Activated CD4-positive, alpha-beta T cell treated with anti-CD3 and anti-CD28 coated beads, Interleukin-2, amount 10 ng/mL, durations not matched to agents 7 days and 5 days (primary cell): ENCODE results near the gene RPL29. TPM values are rescaled to one million over a fixed set of nuclear protein-coding genes. Genes with fewer than 3 reads are reported as not detected.
A peak's percentile ranks its signal among the peaks of the same experiment; 100 is the strongest.

ENCODE experiments used
- CTCF ChIA-PET: fragments of 350-600 bp; sonication (Branson Sonifier 250); formaldehyde crosslinking; loops from one replicate; lab custom pipeline; 2021; ENCODE audit warnings: antibody characterized with exemption; lab: Charles Lee
- POLR2A ChIA-PET: fragments of 350-600 bp; sonication (Branson Sonifier 250); formaldehyde crosslinking; loops from one replicate; lab custom pipeline; 2021; ENCODE audit warnings: antibody characterized with exemption; lab: Charles Lee
- DNase-seq: peaks from one replicate; pipeline ENCODE4 v3.0.0-alpha.2; 2020
- H3K27ac Mint-ChIP-seq: one replicate; pipeline ENCODE4 v1.8.0; 2021; ENCODE audit warnings: mild to moderate bottlenecking, moderate library complexity, mixed read lengths
- H3K27me3 Mint-ChIP-seq: one replicate; pipeline ENCODE4 v1.8.0; 2021; ENCODE audit warnings: mixed read lengths
- H3K36me3 Mint-ChIP-seq: one replicate; pipeline ENCODE4 v1.8.0; 2021; ENCODE audit warnings: low read depth, mixed read lengths
- H3K4me1 Mint-ChIP-seq: one replicate; pipeline ENCODE4 v1.8.0; 2021; ENCODE audit warnings: mixed read lengths
- H3K4me3 Mint-ChIP-seq: one replicate; pipeline ENCODE4 v1.8.0; 2021; ENCODE audit warnings: mild to moderate bottlenecking, moderate library complexity, mixed read lengths
- H3K9me3 Mint-ChIP-seq: one replicate; pipeline ENCODE4 v1.8.0; 2021; ENCODE audit warnings: mixed read lengths
- total RNA-seq, 2 experiments: library from RNA; stranded (reverse); gene quantifications; one replicate each; pipeline ENCODE4 v1.2.3, GENCODE V29; 2021

The RPL29 gene
- total RNA-seq, 2 experiments from 2014 or later, result 1,423 to 1,425 TPM

- H3K27ac Mint-ChIP-seq, result no peak overlapping the region
- H3K4me1 Mint-ChIP-seq, result no peaks in the 10 kb centered on the region
- H3K27me3 Mint-ChIP-seq, result peaks cover 3% of the 10 kb centered on the region
- no peaks in the 10 kb centered on the region for H3K9me3 Mint-ChIP-seq
- POLR2A ChIA-PET, result no interaction called here
- H3K4me3 Mint-ChIP-seq, result no peak overlapping the region
- no peaks in the 10 kb centered on the region for H3K36me3 Mint-ChIP-seq
- CTCF ChIA-PET, result interaction anchor here (0.8 to 2.4 kb wide), 6 partner anchors 12 to 108 kb away, joined by 3 to 6 read pairs (median 3); no protein-coding TSS in a partner anchor
- no peak for DNase-seq
Measured at GRCh38 chr3:52013802-52014598, 18.3 kb upstream of the RPL29 start.

GRCh38 chr3:52012699-52013098 is 17.0 kb upstream of the RPL29 start:
- POLR2A ChIA-PET, result no interaction called here

GRCh38 chr3:52010431-52010830 is 14.7 kb upstream of the RPL29 start:
- ChIA-PET POLR2A (no interaction called here), CTCF (no interaction called here)
- peaks cover 9% of the 10 kb centered on the region for H3K4me1 Mint-ChIP-seq
- H3K36me3 Mint-ChIP-seq, result no peaks in the 10 kb centered on the region
- no peak for DNase-seq
- H3K9me3 Mint-ChIP-seq, result no peaks in the 10 kb centered on the region
- H3K4me3 Mint-ChIP-seq, result no peak overlapping the region
- H3K27ac Mint-ChIP-seq, result no peak overlapping the region
- peaks cover 3% of the 10 kb centered on the region for H3K27me3 Mint-ChIP-seq

More at GRCh38 chr3:52012699-52013098, 17.0 kb upstream of the RPL29 start:
- no peaks in the 10 kb centered on the region for H3K9me3 Mint-ChIP-seq
- CTCF ChIA-PET, result interaction anchor here (0.6 to 2.4 kb wide), 5 partner anchors 11 to 93 kb away, joined by 3 to 6 read pairs (median 3); partner anchors contain the start of gene DUSP7
- DNase-seq, result no peak
- no peaks in the 10 kb centered on the region for H3K4me1 Mint-ChIP-seq
- H3K36me3 Mint-ChIP-seq, result no peaks in the 10 kb centered on the region
- no peak overlapping the region for H3K4me3 Mint-ChIP-seq
- H3K27ac Mint-ChIP-seq, result no peak overlapping the region
- peaks cover 3% of the 10 kb centered on the region for H3K27me3 Mint-ChIP-seq

GRCh38 chr3:52007291-52007690 is 11.6 kb upstream of the RPL29 start:
- Mint-ChIP-seq H3K9me3 (no peaks in the 10 kb centered on the region), H3K4me1 (peaks cover 11% of the 10 kb centered on the region), H3K27me3 (peaks cover 3% of the 10 kb centered on the region), H3K27ac (no peak overlapping the region), H3K36me3 (no peaks in the 10 kb centered on the region), H3K4me3 (no peak overlapping the region)
- ChIA-PET POLR2A (no interaction called here), CTCF (interaction anchor here (0.6 kb wide), 2 partner anchors 272 to 424 kb away, joined by 3 to 4 read pairs; no protein-coding TSS in a partner anchor)
- DNase-seq, result no peak

GRCh38 chr3:52006820-52007133 is 11.1 kb upstream of the RPL29 start:
- peaks cover 14% of the 10 kb centered on the region for H3K4me1 Mint-ChIP-seq
- H3K4me3 Mint-ChIP-seq, result no peak overlapping the region
- H3K36me3 Mint-ChIP-seq, result no peaks in the 10 kb centered on the region
- ChIA-PET CTCF (no interaction called here), POLR2A (no interaction called here)
- no peak for DNase-seq
- no peak overlapping the region for H3K27ac Mint-ChIP-seq
- H3K27me3 Mint-ChIP-seq, result peaks cover 3% of the 10 kb centered on the region
- no peaks in the 10 kb centered on the region for H3K9me3 Mint-ChIP-seq

- Mint-ChIP-seq H3K27me3 (peaks cover 3% of the 10 kb centered on the region), H3K4me3 (no peak overlapping the region), H3K9me3 (no peaks in the 10 kb centered on the region), H3K36me3 (no peaks in the 10 kb centered on the region), H3K4me1 (peaks cover 18% of the 10 kb centered on the region), H3K27ac (peak overlapping the region; percentile 19)
- POLR2A ChIA-PET, result no interaction called here
- CTCF ChIA-PET, result no interaction called here
- no peak for DNase-seq
Measured at GRCh38 chr3:52006017-52006819, 10.5 kb upstream of the RPL29 start.

GRCh38 chr3:52005571-52005986 is 9.9 kb upstream of the RPL29 start:
- H3K4me1 Mint-ChIP-seq, result peaks cover 18% of the 10 kb centered on the region
- H3K36me3 Mint-ChIP-seq, result no peaks in the 10 kb centered on the region
- ChIA-PET POLR2A (no interaction called here), CTCF (no interaction called here)
- no peak overlapping the region for H3K27ac Mint-ChIP-seq
- DNase-seq, result no peak
- peaks cover 3% of the 10 kb centered on the region for H3K27me3 Mint-ChIP-seq
- no peaks in the 10 kb centered on the region for H3K9me3 Mint-ChIP-seq
- no peak overlapping the region for H3K4me3 Mint-ChIP-seq

- peaks cover 21% of the 10 kb centered on the region for H3K4me1 Mint-ChIP-seq
- no peaks in the 10 kb centered on the region for H3K9me3 Mint-ChIP-seq
- no peak overlapping the region for H3K4me3 Mint-ChIP-seq
- ChIA-PET POLR2A (no interaction called here), CTCF (interaction anchor here (0.6 to 1.3 kb wide), 4 partner anchors 20 to 89 kb away, joined by 3 read pairs; no protein-coding TSS in a partner anchor)
- H3K36me3 Mint-ChIP-seq, result no peaks in the 10 kb centered on the region
- H3K27ac Mint-ChIP-seq, result no peak overlapping the region
- DNase-seq, result no peak
- no peaks in the 10 kb centered on the region for H3K27me3 Mint-ChIP-seq
Measured at GRCh38 chr3:52004906-52005395, 9.3 kb upstream of the RPL29 start.

- ChIA-PET CTCF (interaction anchor here (0.5 to 1.3 kb wide), 10 partner anchors 21 to 357 kb away, joined by 3 to 5 read pairs (median 3); no protein-coding TSS in a partner anchor), POLR2A (no interaction called here)
- Mint-ChIP-seq H3K4me3 (no peak overlapping the region), H3K27ac (no peak overlapping the region), H3K27me3 (no peaks in the 10 kb centered on the region), H3K36me3 (no peaks in the 10 kb centered on the region), H3K9me3 (no peaks in the 10 kb centered on the region), H3K4me1 (peaks cover 21% of the 10 kb centered on the region)
- no peak for DNase-seq
Measured at GRCh38 chr3:52004163-52004787, 8.6 kb upstream of the RPL29 start.

- H3K36me3 Mint-ChIP-seq, result no peaks in the 10 kb centered on the region
- H3K27ac Mint-ChIP-seq, result no peak overlapping the region
- H3K27me3 Mint-ChIP-seq, result peaks cover 2% of the 10 kb centered on the region
- peaks cover 21% of the 10 kb centered on the region for H3K4me1 Mint-ChIP-seq
- no peak for DNase-seq
- no peaks in the 10 kb centered on the region for H3K9me3 Mint-ChIP-seq
- ChIA-PET CTCF (interaction anchor here (1.0 to 3.3 kb wide), 8 partner anchors 10 to 501 kb away, joined by 3 to 17 read pairs (median 5); partner anchors contain the start of genes ACY1, DUSP7, PARP3 and RRP9), POLR2A (no interaction called here)
- H3K4me3 Mint-ChIP-seq, result no peak overlapping the region
Measured at GRCh38 chr3:52002748-52003147, 7.1 kb upstream of the RPL29 start.

- CTCF ChIA-PET, result interaction anchor here (0.8 to 3.3 kb wide), 25 partner anchors 10 to 500 kb away, joined by 3 to 17 read pairs (median 4); partner anchors contain the start of genes ACY1, DUSP7, PARP3 and RRP9
- Mint-ChIP-seq H3K9me3 (no peaks in the 10 kb centered on the region), H3K4me1 (peaks cover 26% of the 10 kb centered on the region), H3K36me3 (no peaks in the 10 kb centered on the region), H3K4me3 (no peak overlapping the region), H3K27ac (peak overlapping the region; percentile 50), H3K27me3 (peaks cover 10% of the 10 kb centered on the region)
- POLR2A ChIA-PET, result interaction anchor here (0.7 kb wide), 1 partner anchor 316 kb away, joined by 8 read pairs; no protein-coding TSS in a partner anchor
- peak; percentile 87 for DNase-seq
Measured at GRCh38 chr3:52001443-52001974, 5.8 kb upstream of the RPL29 start.

GRCh38 chr3:51999846-52000245 is 4.2 kb upstream of the RPL29 start:
- ChIA-PET POLR2A (no interaction called here), CTCF (interaction anchor here (0.8 to 3.3 kb wide), 3 partner anchors 92 to 147 kb away, joined by 3 to 17 read pairs (median 4); no protein-coding TSS in a partner anchor)
- DNase-seq, result no peak
- H3K36me3 Mint-ChIP-seq, result peaks cover 10% of the 10 kb centered on the region
- no peak overlapping the region for H3K27ac Mint-ChIP-seq
- H3K4me1 Mint-ChIP-seq, result peaks cover 21% of the 10 kb centered on the region
- H3K27me3 Mint-ChIP-seq, result peaks cover 10% of the 10 kb centered on the region
- no peak overlapping the region for H3K4me3 Mint-ChIP-seq
- H3K9me3 Mint-ChIP-seq, result no peaks in the 10 kb centered on the region
